K562 (cell line): ENCODE measurements around the gene RESP18. TPM values are rescaled to one million over a fixed set of nuclear protein-coding genes. Genes with fewer than 3 reads are reported as not detected.

Experiments
- ATAC-seq: fragments of 200-7000 bp; cut with Tn5 transposase; 3 replicates; pipeline ENCODE4 v1.9.1; 2020; ENCODE audit warnings: moderate library complexity
- BruUV-seq: library from RNA; stranded (reverse); fragments of 400-500 nt; replicated peaks from 2 replicates; lab custom pipeline; 2021; lab: Mats Ljungman, UMichigan
- CTCF ChIA-PET: fragments of 300-600 bp; formaldehyde crosslinking; extraction: SDS; loops from one replicate; lab custom pipeline; 2021; ENCODE audit warnings: low intra/inter-chr PET ratio; lab: Yijun Ruan, JAX
- POLR2A ChIA-PET: fragments of 300-600, 350-650 bp; sonication (Branson Sonifier 250); formaldehyde crosslinking; extraction: SDS; loops from one replicate; lab custom pipeline; 2021; ENCODE audit warnings: antibody characterized with exemption, inconsistent platforms; lab: Yijun Ruan, JAX
- DNase-seq, 4 experiments: peaks; one replicate each; pipeline versions ENCODE4 v3.0.0 to v3.0.0-alpha.2; 2011 to 2018; ENCODE audit warnings: low spot score in 3 of 4, mixed read lengths in 3 of 4; ENCODE audit errors: extremely low read depth in 1 of 4
- FAIRE-seq: peaks from 2 replicates; lab custom pipeline; 2011; peaks lifted over from hg19 to GRCh38; lab: Jason Lieb, UNC
- H2AFZ ChIP-seq: 2 replicates; pipeline ENCODE4 v1.6.0; 2011; ENCODE audit warnings: low read depth, low read length, control low read depth, inconsistent platforms
- H3K27ac ChIP-seq: fragments of 200-600 bp; 3 replicates; pipeline ENCODE4 v1.8.0; 2011; ENCODE audit warnings: low read depth, mild to moderate bottlenecking, control low read depth, inconsistent platforms, low read length, moderate library complexity, mixed read lengths; ENCODE audit errors: extremely low read depth
- H3K27me3 ChIP-seq, 2 experiments: fragments of 300-600 bp in 1 of 2; 2 replicates in 1 of 2; 3 replicates in 1 of 2; pipeline versions ENCODE4 v1.6.0 to v1.8.0; 2011; ENCODE audit warnings: inconsistent platforms in 2 of 2, low read length in 2 of 2, mild to moderate bottlenecking in 1 of 2, mixed read lengths in 1 of 2, moderate library complexity in 1 of 2; ENCODE audit not compliant: control insufficient read depth in 2 of 2, insufficient read depth in 2 of 2
- H3K36me3 ChIP-seq: fragments of 300-600 bp; 3 replicates; pipeline ENCODE4 v1.8.0; 2011; ENCODE audit warnings: mild to moderate bottlenecking, low read length, inconsistent platforms; ENCODE audit not compliant: control insufficient read depth, insufficient read depth
- H3K4me1 ChIP-seq, 2 experiments: fragments of 200-600 bp in 1 of 2; replicated peaks in 1 of 2; 2 replicates in 1 of 2; 3 replicates in 1 of 2; pipeline versions ENCODE4 v1.5.1 to v1.8.0; 2011; ENCODE audit warnings: inconsistent platforms in 2 of 2, low read length in 2 of 2, mild to moderate bottlenecking in 1 of 2, mixed read lengths in 1 of 2, moderate library complexity in 1 of 2; ENCODE audit not compliant: control insufficient read depth in 2 of 2, insufficient read depth in 2 of 2
- H3K4me2 ChIP-seq: 2 replicates; pipeline ENCODE4 v1.6.1; 2011; ENCODE audit warnings: low read length, control low read depth, inconsistent platforms, mixed read lengths; ENCODE audit not compliant: insufficient read depth
- H3K4me3 ChIP-seq: fragments of 200-600 bp; sonication (generic), shearing (Covaris generic); 2 replicates; pipeline ENCODE4 v1.5.1; 2016; ENCODE audit warnings: control low read depth, inconsistent platforms
- H3K79me2 ChIP-seq: fragments of 200-600 bp; 3 replicates; pipeline ENCODE4 v1.8.0; 2011; ENCODE audit warnings: low read length, inconsistent platforms; ENCODE audit not compliant: control insufficient read depth, insufficient read depth
- H3K9ac ChIP-seq, 2 experiments: 2 replicates each; pipeline versions ENCODE4 v1.6.0 to v1.6.1; 2011; ENCODE audit warnings: low read depth in 2 of 2, low read length in 2 of 2, control low read depth in 1 of 2, inconsistent platforms in 1 of 2, mild to moderate bottlenecking in 1 of 2, mixed read lengths in 1 of 2; ENCODE audit not compliant: insufficient read depth in 1 of 2
- H3K9me1 ChIP-seq: one replicate; pipeline ENCODE4 v1.6.0; 2011; ENCODE audit warnings: inconsistent platforms, mild to moderate bottlenecking, low read length, moderate library complexity; ENCODE audit not compliant: control insufficient read depth, insufficient read depth
- H3K9me3 ChIP-seq: replicated peaks from 2 replicates; pipeline ENCODE4 v1.5.1; 2011; ENCODE audit warnings: low read depth, low read length, inconsistent platforms; ENCODE audit not compliant: control insufficient read depth, insufficient read depth
- H4K20me1 ChIP-seq: replicated peaks from 2 replicates; pipeline ENCODE4 v1.6.1; 2011; ENCODE audit warnings: low read length, inconsistent platforms, mixed read lengths; ENCODE audit not compliant: control insufficient read depth, insufficient read depth
- CREB3L1 ChIP-seq: fragments of 450-650 bp; IDR thresholded peaks from 2 replicates; pipeline ENCODE4 v1.6.1; 2014; ENCODE audit warnings: low read depth, mild to moderate bottlenecking, moderate library complexity, borderline replicate concordance
- CREBBP ChIP-seq: IDR thresholded peaks from one replicate; pipeline ENCODE4 v1.6.1; 2012; ENCODE audit warnings: low read depth, mild to moderate bottlenecking, control low read depth, inconsistent platforms, low read length
- HNRNPK ChIP-seq: fragments of 200-400 bp; formaldehyde crosslinking; IDR thresholded peaks from one replicate; pipeline ENCODE4 v1.6.1; 2018; ENCODE audit warnings: mild to moderate bottlenecking, low read depth, low read length; ENCODE audit not compliant: poor library complexity, severe bottlenecking
- KLF16 ChIP-seq: IDR thresholded peaks from 2 replicates; pipeline ENCODE4 v1.6.1; 2016; ENCODE audit warnings: antibody characterized with exemption
- NR1H2 ChIP-seq: sonication (generic); formaldehyde crosslinking; IDR thresholded peaks from 2 replicates; pipeline ENCODE4 v1.4.0; 2020; ENCODE audit warnings: mild to moderate bottlenecking, missing genetic modification reagents
- PKNOX1 ChIP-seq: fragments of 450-650 bp; IDR thresholded peaks from 2 replicates; pipeline ENCODE4 v1.6.1; 2016
- POU5F1 ChIP-seq: fragments of 150-350 bp; IDR thresholded peaks from 2 replicates; pipeline ENCODE4 v1.6.1; 2014; ENCODE audit warnings: borderline replicate concordance, low read length, low read depth, mild to moderate bottlenecking; ENCODE audit not compliant: partially characterized antibody
- RBM39 ChIP-seq: fragments of 200-400 bp; formaldehyde crosslinking; optimal IDR thresholded peaks from 2 replicates; pipeline ENCODE3; 2018; ENCODE audit warnings: low read depth, low read length
- RNF2 ChIP-seq: sonication (generic); IDR thresholded peaks from 2 replicates; pipeline ENCODE4 v1.6.1; 2016
- STAG1 ChIP-seq: sonication (generic); formaldehyde crosslinking; IDR thresholded peaks from 2 replicates; pipeline ENCODE4 v1.5.0; 2020; ENCODE audit warnings: missing genetic modification reagents, borderline replicate concordance
- TAF9B ChIP-seq: fragments of 450-650 bp; IDR thresholded peaks from 2 replicates; pipeline ENCODE4 v1.6.1; 2018; ENCODE audit warnings: mild to moderate bottlenecking; ENCODE audit not compliant: partially characterized antibody
- TGIF2 ChIP-seq: sonication (generic); formaldehyde crosslinking; IDR thresholded peaks from 2 replicates; pipeline ENCODE4 v1.8.1; 2022; ENCODE audit warnings: mild to moderate bottlenecking, missing genetic modification reagents, moderate library complexity
- THAP7 ChIP-seq: fragments of 250-450 bp; sonication (Bioruptor Pico); IDR thresholded peaks from 2 replicates; pipeline ENCODE4 v1.5.0; 2021
- U2AF2 ChIP-seq: fragments of 200-400 bp; formaldehyde crosslinking; optimal IDR thresholded peaks from 2 replicates; pipeline ENCODE3; 2017; ENCODE audit warnings: low read depth, mild to moderate bottlenecking, low read length
- XRCC3 ChIP-seq: fragments of 450-650 bp; IDR thresholded peaks from 2 replicates; pipeline ENCODE4 v1.6.1; 2017; ENCODE audit warnings: mild to moderate bottlenecking, moderate library complexity
- ZBTB2 ChIP-seq: fragments of 450-650 bp; IDR thresholded peaks from 2 replicates; pipeline ENCODE4 v1.6.1; 2016; ENCODE audit warnings: antibody characterized with exemption
- ZBTB9 ChIP-seq: fragments of 450-650 bp; formaldehyde crosslinking; IDR thresholded peaks from 2 replicates; pipeline ENCODE4 v1.4.0; 2020; ENCODE audit warnings: mild to moderate bottlenecking, moderate library complexity
- WGBS: fragments of 100-300 bp; shearing (Covaris generic); methylation state at CpG from one replicate; pipeline ENCODE4 v1.1.6; 2016; ENCODE audit warnings: low coverage, mixed read lengths; ENCODE audit not compliant: insufficient coverage; ENCODE audit errors: missing lambda C conversion rate; 5-methylcytosine and 5-hydroxymethylcytosine counted together
- in situ Hi-C: fragments of 300-500 bp; cut with MboI; formaldehyde crosslinking; loops from 4 replicates; pipeline ENCODE4 v1.15.0; 2018; ENCODE audit warnings: inconsistent platforms, mixed read lengths
- intact Hi-C: fragments of 100-400 bp; cut with micrococcal nuclease; formaldehyde crosslinking; loops from 2 replicates; pipeline ENCODE4 v1.14.2; 2022
- polyA plus RNA-seq, 8 experiments: library from polyadenylated mRNA; depleted of rRNA in 4 of 8; stranded (reverse) in 5 of 8; unstranded in 3 of 8; fragments of >200 nt; fragmentation: Nextera tagmentation in 2 of 8; fragmentation: Illumina TruSeq in 1 of 8; extraction: Ambion mirVana in 2 of 8; extraction: Trizol in 1 of 8; gene quantifications; 2 replicates each; pipeline versions ENCODE4 v1.2.1 to v1.2.3, GENCODE V29; 2011 to 2014; ENCODE audit warnings: inconsistent platforms in 1 of 8, missing spikeins in 1 of 8
- total RNA-seq, 7 experiments: library from RNA; depleted of rRNA in 6 of 7; stranded (reverse); fragments of >200 nt in 6 of 7; fragmentation: Illumina TruSeq in 2 of 7; extraction: Trizol in 2 of 7; gene quantifications; 2 replicates each; pipeline versions ENCODE4 v1.2.1 to v1.2.3, GENCODE V29; 2011 to 2021; ENCODE audit warnings: low replicate concordance in 1 of 7

Gene RESP18
- total and polyA plus RNA-seq, 9 of the 15 experiments (the other 6 are each of a cell fraction or from before 2014, with no cell fraction given): not detected

- no TSS peak for BruUV-seq
- Histone ChIP-seq H3K4me1 (peaks cover 38 to 64% of the 10 kb centered on the region in 2 experiments), H3K4me2 (no peak overlapping the region), H3K4me3 (no peak overlapping the region), H2AFZ (no peak overlapping the region), H3K9me3 (no peaks in the 10 kb centered on the region), H3K36me3 (no peaks in the 10 kb centered on the region), H3K9me1 (no peaks in the 10 kb centered on the region), H3K9ac (no peak overlapping the region), H3K27ac (no peak overlapping the region), H4K20me1 (no peaks in the 10 kb centered on the region), H3K79me2 (no peaks in the 10 kb centered on the region), H3K27me3 (no peaks in the 10 kb centered on the region)
- in situ Hi-C loops: loop anchor here (5.0 kb wide), 1 partner anchor 118 kb away; the partner anchor contains the start of gene SLC23A3
- POLR2A ChIA-PET: interaction anchor here (0.7 to 1.2 kb wide), 3 partner anchors 10 to 853 kb away, joined by 3 to 4 read pairs (median 3); no protein-coding TSS in a partner anchor
- DNase-seq (no peak), FAIRE-seq (no peak), ATAC-seq (no peak)
- intact Hi-C loops: no loop called here
- WGBS: 51% methylated on average over 9 of the region's 16 CpGs
- CTCF ChIA-PET: no interaction called here
- no peak for TF ChIP-seq NR1H2 (CRISPR knock-in tag)
- TF ChIP-seq RNF2: no peak
- no peak for TF ChIP-seq HNRNPK
- no peak for TF ChIP-seq CREB3L1
- TF ChIP-seq STAG1 (CRISPR knock-in tag): no peak
- TF ChIP-seq U2AF2: no peak
- TF ChIP-seq THAP7 (CRISPR knock-in tag): no peak
- TF ChIP-seq TAF9B: no peak
- no peak for TF ChIP-seq ZBTB2
- TF ChIP-seq PKNOX1: no peak
- TF ChIP-seq ZBTB9: no peak
- no peak for TF ChIP-seq POU5F1
- no peak for TF ChIP-seq TGIF2 (CRISPR knock-in tag)
- TF ChIP-seq XRCC3: no peak
- TF ChIP-seq CREBBP: no peak
- TF ChIP-seq KLF16: no peak
- TF ChIP-seq RBM39: no peak
Observed at GRCh38 chr2:219290381-219291171, 42.0 kb downstream of the RESP18 start.
